Heart right ventricle (tissue), 16 donors: ENCODE measurements around the gene NAXE. TPM values are rescaled to one million over a fixed set of nuclear protein-coding genes. Genes with fewer than 3 reads are reported as not detected.
A peak's percentile ranks its signal among the peaks of the same experiment; 100 is the strongest.

Experiments used
- ATAC-seq, 8 donors: fragments of 200-7000 bp; cut with Tn5 transposase; one replicate each; pipeline ENCODE4 v1.9.1; 2020; ENCODE audit warnings: mild to moderate bottlenecking in 8 of 8, moderate library complexity in 8 of 8, moderate number of reproducible peaks in 1 of 8
- DNase-seq, 2 donors: peaks; one replicate each; pipeline ENCODE4 v3.0.0-alpha.2; 2020
- H3K27ac ChIP-seq, 10 donors: fragments of 200-600 bp; sonication (generic) in 2 of 10; one replicate each; pipeline versions ENCODE4 v1.5.0 to v1.8.0; 2020 to 2022; ENCODE audit warnings: mild to moderate bottlenecking in 3 of 10
- H3K27me3 ChIP-seq, 7 donors: fragments of 200-600 bp; one replicate each; pipeline ENCODE4 v1.8.0; 2021 to 2022; ENCODE audit warnings: mild to moderate bottlenecking in 2 of 7
- H3K36me3 ChIP-seq, 9 donors: fragments of 200-600 bp; sonication (generic) in 1 of 9; one replicate each; pipeline versions ENCODE4 v1.5.0 to v1.8.0; 2020 to 2022; ENCODE audit warnings: mild to moderate bottlenecking in 2 of 9
- H3K4me1 ChIP-seq, 9 donors: fragments of 200-600 bp; sonication (generic) in 1 of 9; one replicate each; pipeline versions ENCODE4 v1.5.0 to v1.8.0; 2020 to 2022; ENCODE audit warnings: mild to moderate bottlenecking in 4 of 9
- H3K4me3 ChIP-seq, 10 donors: fragments of 200-600 bp; sonication (generic) in 2 of 10; one replicate each; pipeline versions ENCODE4 v1.5.0 to v1.8.0; 2020 to 2022; ENCODE audit warnings: mild to moderate bottlenecking in 7 of 10, moderate library complexity in 2 of 10
- H3K9me3 ChIP-seq, 11 donors: fragments of 200-600 bp in 10 of 11; sonication (generic) in 2 of 11; one replicate each; pipeline versions ENCODE4 v1.5.0 to v1.8.0; 2013 to 2022; ENCODE audit warnings: mild to moderate bottlenecking in 2 of 11, control low read depth in 1 of 11, moderate library complexity in 1 of 11
- WGBS, 2 donors: extraction: QIAGEN DNeasy Blood & Tissue Kit; methylation state at CpG; one replicate each; pipeline ENCODE4 v1.1.7; 2013; ENCODE audit warnings: inconsistent platforms in 1 of 2; 5-methylcytosine and 5-hydroxymethylcytosine counted together
- intact Hi-C, 10 donors: fragments of 100-400 bp; cut with DNase I; formaldehyde crosslinking; loops; one replicate each; pipeline versions ENCODE4 v1.11.1 to v1.14.2; 2022
- polyA plus RNA-seq, 2 donors: library from polyadenylated mRNA; stranded (reverse); fragments of 200-250 nt; gene quantifications; one replicate each; pipeline ENCODE4 v1.2.3, GENCODE V29; 2013
- total RNA-seq, 10 donors: library from RNA; stranded (reverse); fragmentation: NEBNext Ultra II Directional in 3 of 10; extraction: Animal tissue kit (Norgen Biotek cat#: 25700) in 3 of 10; gene quantifications; one replicate each; pipeline versions ENCODE4 v1.2.1 to v1.2.4, GENCODE V29; 2021 to 2023
- TF ChIP-seq, protein P1 (sequence below), 9 donors: fragments of 200-600 bp; sonication (generic) in 2 of 9; IDR thresholded peaks; one replicate each; pipeline versions ENCODE4 v1.5.0 to v1.8.0; 2021 to 2022; ENCODE audit warnings: antibody characterized with exemption in 9 of 9, mild to moderate bottlenecking in 5 of 9, moderate library complexity in 1 of 9
- donor health status: Arrhythmogenic right ventricular cardiomyopathy.
- donor health status: ischemic (EF 13 %, LVEDD 7.1; RV severe dilation, severe dysfunction).
- donor health status: healthy with polysubstance abuse.
- donor health status: DM: no; HTN: yes; CAD: no.
- donor health status: DM: no; HTN: no; CAD: no.
- donor health status: ischemic (EF 25% LVEDD 6.9; RV normal size, moderate dysfunction).
- donor health status: ischemic (EF 25% LVEDD 5.7; RV mildly dilated, moderate dysfunction).
- donor health status: healthy.
- donor health status: DM: yes; HTN: yes; CAD: no.
- donor health status: Ischemic cardiomyopathy.
- donor health status: ischemic (EF 35%, LVEDD 5.7; RV mildly dilated, moderate dysfunction).
- donor health status: nonischemic (EF 11% LVEDD 7.7; RV severe dilation, severe dysfunction).
- donor health status: DM: yes; HTN: yes; CAD: no.
- donor health status: PGD.
- donor health status: ischemic (EF 29% LVEDD 5.4; RV normal size, mild dysfunction).
- donor health status: nonischemic (EF 23%, LVEDD 6.1; RV moderate dilation, normal function).

Gene NAXE
- total and polyA plus RNA-seq, 12 donors: 59.8 to 134 (median 108) TPM

DNA sequence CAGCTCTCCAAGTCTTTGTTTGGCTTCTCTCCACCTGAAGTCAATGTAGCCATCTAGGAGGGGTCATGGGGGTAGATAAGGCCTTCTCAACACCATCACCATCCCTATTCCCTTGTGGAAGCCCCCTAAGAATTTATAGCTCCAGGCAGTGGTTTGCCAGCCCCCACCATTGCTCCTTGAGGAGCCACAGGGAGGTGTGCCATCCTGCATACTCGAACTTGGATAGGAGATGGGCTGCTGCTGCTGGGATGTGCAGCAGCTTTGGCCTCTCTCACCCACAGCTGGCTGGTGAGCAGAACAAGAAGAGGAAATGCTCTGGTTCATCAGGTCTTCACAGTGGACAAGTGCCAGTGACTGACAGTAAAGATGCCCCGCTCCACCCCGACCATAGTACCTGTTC lies 4.8 kb downstream of the NAXE start:
- DNase-seq (no peak), ATAC-seq (no peak)
- Histone ChIP-seq H3K27me3 (no peaks in the 10 kb centered on the region), H3K4me1 (peaks cover 9 to 23% (median 13%) of the 10 kb centered on the region in 9 donors), H3K4me3 (no peak overlapping the region), H3K9me3 (no peaks in the 10 kb centered on the region), H3K27ac (no peak overlapping the region), H3K36me3 (peaks cover 0 to 69% (median 25%) of the 10 kb centered on the region in 9 donors)
- TF ChIP-seq, protein P1, sequence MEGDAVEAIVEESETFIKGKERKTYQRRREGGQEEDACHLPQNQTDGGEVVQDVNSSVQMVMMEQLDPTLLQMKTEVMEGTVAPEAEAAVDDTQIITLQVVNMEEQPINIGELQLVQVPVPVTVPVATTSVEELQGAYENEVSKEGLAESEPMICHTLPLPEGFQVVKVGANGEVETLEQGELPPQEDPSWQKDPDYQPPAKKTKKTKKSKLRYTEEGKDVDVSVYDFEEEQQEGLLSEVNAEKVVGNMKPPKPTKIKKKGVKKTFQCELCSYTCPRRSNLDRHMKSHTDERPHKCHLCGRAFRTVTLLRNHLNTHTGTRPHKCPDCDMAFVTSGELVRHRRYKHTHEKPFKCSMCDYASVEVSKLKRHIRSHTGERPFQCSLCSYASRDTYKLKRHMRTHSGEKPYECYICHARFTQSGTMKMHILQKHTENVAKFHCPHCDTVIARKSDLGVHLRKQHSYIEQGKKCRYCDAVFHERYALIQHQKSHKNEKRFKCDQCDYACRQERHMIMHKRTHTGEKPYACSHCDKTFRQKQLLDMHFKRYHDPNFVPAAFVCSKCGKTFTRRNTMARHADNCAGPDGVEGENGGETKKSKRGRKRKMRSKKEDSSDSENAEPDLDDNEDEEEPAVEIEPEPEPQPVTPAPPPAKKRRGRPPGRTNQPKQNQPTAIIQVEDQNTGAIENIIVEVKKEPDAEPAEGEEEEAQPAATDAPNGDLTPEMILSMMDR (IDR thresholded peaks at IDR 0.05): no peak
- WGBS, 2 donors: 90 to 92% methylated on average over 3 of the region's 3 CpGs
- intact Hi-C loops: loop anchor here in 1 of 10 donors (10.0 kb wide), 1 partner anchor 112 kb away; no protein-coding TSS in a partner anchor

DNA sequence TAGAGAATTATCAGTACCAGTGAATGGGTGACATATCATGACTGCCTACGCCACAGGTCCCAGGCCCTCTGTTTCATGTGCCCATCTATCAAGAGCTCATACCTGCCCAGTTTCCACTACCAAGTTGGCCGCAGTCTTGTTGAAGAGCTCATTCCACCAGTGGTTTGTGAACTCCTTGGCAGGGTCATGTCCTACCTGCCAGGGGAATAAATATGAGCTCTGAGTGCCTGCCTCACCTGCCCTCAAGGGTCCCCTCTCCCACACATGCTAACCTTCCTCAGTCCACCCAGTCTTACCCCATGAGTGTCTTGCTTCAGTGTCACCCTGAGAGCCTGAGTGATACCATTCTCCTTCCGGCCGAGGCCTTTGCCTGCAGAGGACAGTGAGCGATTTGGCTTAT lies 6.5 kb downstream of the NAXE start:
- no peak overlapping the region for H3K4me3 ChIP-seq
- no peak overlapping the region for H3K27ac ChIP-seq
- DNase-seq: no peak
- intact Hi-C loops: loop anchor here in 1 of 10 donors (10.0 kb wide), 1 partner anchor 113 kb away; no protein-coding TSS in a partner anchor
- no peaks in the 10 kb centered on the region for H3K27me3 ChIP-seq
- ATAC-seq: no peak
- TF ChIP-seq, protein P1 (IDR thresholded peaks at IDR 0.05): no peak
- WGBS, 2 donors: 93 to 95% methylated on average over 5 of the region's 5 CpGs
- no peaks in the 10 kb centered on the region for H3K9me3 ChIP-seq
- peaks cover 0 to 63% (median 22%) of the 10 kb centered on the region in 9 donors for H3K36me3 ChIP-seq
- H3K4me1 ChIP-seq: peaks cover 7 to 25% (median 15%) of the 10 kb centered on the region in 9 donors

DNA sequence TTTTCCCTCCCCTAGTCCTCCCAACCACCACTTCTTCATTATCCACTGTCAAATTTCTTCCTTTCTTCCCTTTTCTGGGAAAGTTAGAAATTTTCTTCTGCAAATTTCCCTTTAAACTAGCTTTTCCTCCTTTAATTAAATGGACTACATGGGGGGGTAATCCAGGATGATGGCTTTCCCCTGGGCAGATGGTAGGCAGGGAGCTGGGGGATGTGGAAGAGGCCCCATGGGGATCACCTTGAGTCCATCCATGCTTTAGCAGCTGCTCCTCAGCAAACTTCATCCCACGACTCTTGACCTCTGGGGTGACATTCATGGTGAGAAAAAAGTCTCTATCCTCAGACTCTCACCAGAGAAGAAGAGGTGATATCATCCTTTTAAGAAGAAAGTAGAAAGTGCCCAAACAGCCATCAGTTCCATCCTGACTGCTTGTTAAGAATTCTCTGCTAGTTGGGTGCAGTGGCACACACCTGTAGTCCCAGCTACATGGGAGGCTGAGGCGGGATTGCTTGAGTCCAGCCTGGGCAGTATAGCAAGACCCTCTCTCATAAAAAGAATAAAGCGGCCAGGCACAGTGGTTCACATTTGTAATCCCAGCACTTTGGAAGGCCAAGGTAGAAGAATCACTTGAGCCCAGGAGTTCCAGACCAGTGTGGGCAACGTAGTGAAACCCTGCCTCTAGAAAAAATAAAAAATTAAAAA lies 7.3 kb downstream of the NAXE start:
- TF ChIP-seq, protein P1 (IDR thresholded peaks at IDR 0.05): no peak
- intact Hi-C loops: loop anchor here in 1 of 10 donors (10.0 kb wide), 1 partner anchor 114 kb away; no protein-coding TSS in a partner anchor
- no peak overlapping the region for H3K4me3 ChIP-seq
- WGBS, 2 donors: 86 to 88% methylated on average over 4 of the region's 4 CpGs
- no peaks in the 10 kb centered on the region for H3K27me3 ChIP-seq
- DNase-seq (no peak), ATAC-seq (no peak)
- no peaks in the 10 kb centered on the region for H3K9me3 ChIP-seq
- H3K36me3 ChIP-seq: peaks cover 0 to 55% (median 22%) of the 10 kb centered on the region in 9 donors
- peaks cover 7 to 25% (median 15%) of the 10 kb centered on the region in 9 donors for H3K4me1 ChIP-seq
- H3K27ac ChIP-seq: no peak overlapping the region

GRCh38 chr1:156599811-156600210 lies 8.2 kb downstream of the NAXE start:
- 82 to 84% methylated on average over 3 of the region's 3 CpGs for WGBS, 2 donors
- no peak overlapping the region for H3K4me3 ChIP-seq
- DNase-seq (no peak), ATAC-seq (no peak)
- peaks cover 0 to 46% (median 13%) of the 10 kb centered on the region in 9 donors for H3K36me3 ChIP-seq
- intact Hi-C loops: loop anchor here in 6 of 10 donors (5.0 to 10.0 kb wide), 5 partner anchors 98 to 215 kb away; partner anchors contain the start of gene MEF2D (in 1 of the 6)
- H3K27ac ChIP-seq: no peak overlapping the region
- H3K9me3 ChIP-seq: no peaks in the 10 kb centered on the region
- H3K27me3 ChIP-seq: no peaks in the 10 kb centered on the region
- TF ChIP-seq, protein P1 (IDR thresholded peaks at IDR 0.05): peak in 1 of 9 donors; percentile 13
- peaks cover 7 to 25% (median 15%) of the 10 kb centered on the region in 9 donors for H3K4me1 ChIP-seq
